Large intestine (tissue), 3 donors: ENCODE data around the gene BICD1. TPM values are rescaled to one million over a fixed set of nuclear protein-coding genes. Genes with fewer than 3 reads are reported as not detected.
A peak's percentile ranks its signal among the peaks of the same experiment; 100 is the strongest.
"Not testable (repeated sequence)": the region's sequence is repeated elsewhere in the genome, so short reads cannot be mapped to it uniquely, and the experiment has no call there.

Experiments
- DNase-seq, 2 donors: peaks; one replicate each; pipeline versions ENCODE4 v3.0.0 to v3.0.0-alpha.2; 2013
- H3K27ac ChIP-seq: one replicate; pipeline ENCODE4 v1.5.1; 2013; ENCODE audit warnings: low read length
- H3K27me3 ChIP-seq: 2 replicates; pipeline ENCODE4 v1.6.1; 2013; ENCODE audit warnings: low read length; ENCODE audit not compliant: control insufficient read depth, insufficient read depth
- H3K36me3 ChIP-seq: 2 replicates; pipeline ENCODE4 v1.6.1; 2013; ENCODE audit warnings: low read length; ENCODE audit not compliant: control insufficient read depth, insufficient read depth
- H3K4me1 ChIP-seq: one replicate; pipeline ENCODE4 v1.6.1; 2013; ENCODE audit warnings: low read length; ENCODE audit not compliant: control insufficient read depth, insufficient read depth
- H3K4me3 ChIP-seq: one replicate; pipeline ENCODE4 v1.5.1; 2013; ENCODE audit warnings: low read length
- H3K9me3 ChIP-seq: one replicate; pipeline ENCODE4 v1.6.1; 2013; ENCODE audit warnings: mild to moderate bottlenecking, low read depth, low read length, moderate library complexity; ENCODE audit not compliant: control insufficient read depth
- WGBS: methylation state at CpG from one replicate; pipeline ENCODE4 v1.1.5; 2013; ENCODE audit warnings: low lambda C conversion rate; ENCODE audit not compliant: insufficient coverage; 5-methylcytosine and 5-hydroxymethylcytosine counted together
- polyA plus RNA-seq: library from polyadenylated mRNA; unstranded; fragments of 120-200 nt; gene quantifications from one replicate; pipeline ENCODE4 v1.2.1, GENCODE V29; 2013

The BICD1 gene
- polyA plus RNA-seq, 1 donor, result 15.4 TPM

- H3K27me3 ChIP-seq, result no peaks in the 10 kb centered on the region
- H3K27ac ChIP-seq, result no peak overlapping the region
- no peaks in the 10 kb centered on the region for H3K9me3 ChIP-seq
- H3K4me1 ChIP-seq, result no peaks in the 10 kb centered on the region
- no peak overlapping the region for H3K4me3 ChIP-seq
- no CpG with 5 or more reads among the region's 1 CpG for WGBS
- H3K36me3 ChIP-seq, result no peaks in the 10 kb centered on the region
- DNase-seq, result peak; percentile 40 to 60
Observed at GRCh38 chr12:32181498-32182175, 75.0 kb downstream of the BICD1 start.

- Histone ChIP-seq H3K27me3 (no peaks in the 10 kb centered on the region), H3K9me3 (no peaks in the 10 kb centered on the region), H3K4me1 (no peaks in the 10 kb centered on the region), H3K36me3 (no peaks in the 10 kb centered on the region), H3K4me3 (no peak overlapping the region), H3K27ac (no peak overlapping the region)
- no CpG with 5 or more reads among the region's 1 CpG for WGBS
- DNase-seq, result no peak
Observed at GRCh38 chr12:32183650-32184049, 77.0 kb downstream of the BICD1 start.

DNA sequence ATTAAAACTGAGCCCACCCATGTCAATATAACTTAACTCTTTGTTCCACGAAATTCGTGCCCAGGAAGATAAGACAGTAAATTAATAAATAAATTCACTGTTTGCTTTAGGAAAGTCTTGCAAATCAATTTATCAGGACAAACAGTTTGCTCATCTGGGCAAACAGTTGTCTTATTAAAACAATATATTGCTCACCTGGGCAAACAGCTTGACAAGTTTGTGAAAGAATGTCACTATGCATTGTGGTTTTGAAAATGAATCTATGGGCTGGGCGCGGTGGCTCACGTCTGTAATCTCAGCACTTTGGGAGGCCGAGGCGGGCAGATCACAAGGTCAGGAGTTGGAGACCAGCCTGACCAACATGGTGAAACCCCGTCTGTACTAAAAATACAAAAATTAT, 80.5 kb downstream of the BICD1 start:
- not testable (repeated sequence) for H3K36me3 ChIP-seq
- WGBS, result no CpG with 5 or more reads among the region's 8 CpGs

GRCh38 chr12:32191445-32191844, 84.8 kb downstream of the BICD1 start:
- Histone ChIP-seq H3K36me3 (no peaks in the 10 kb centered on the region), H3K27ac (no peak overlapping the region), H3K4me1 (no peaks in the 10 kb centered on the region), H3K4me3 (no peak overlapping the region), H3K27me3 (no peaks in the 10 kb centered on the region), H3K9me3 (peaks cover 6% of the 10 kb centered on the region)
- WGBS, result no CpG with 5 or more reads among the region's 3 CpGs
- no peak for DNase-seq

More for the DNA sequence above, 80.5 kb downstream of the BICD1 start:
- not testable (repeated sequence) for H3K27ac ChIP-seq, H3K4me3 ChIP-seq, H3K4me1 ChIP-seq, H3K9me3 ChIP-seq, H3K27me3 ChIP-seq, DNase-seq

DNA sequence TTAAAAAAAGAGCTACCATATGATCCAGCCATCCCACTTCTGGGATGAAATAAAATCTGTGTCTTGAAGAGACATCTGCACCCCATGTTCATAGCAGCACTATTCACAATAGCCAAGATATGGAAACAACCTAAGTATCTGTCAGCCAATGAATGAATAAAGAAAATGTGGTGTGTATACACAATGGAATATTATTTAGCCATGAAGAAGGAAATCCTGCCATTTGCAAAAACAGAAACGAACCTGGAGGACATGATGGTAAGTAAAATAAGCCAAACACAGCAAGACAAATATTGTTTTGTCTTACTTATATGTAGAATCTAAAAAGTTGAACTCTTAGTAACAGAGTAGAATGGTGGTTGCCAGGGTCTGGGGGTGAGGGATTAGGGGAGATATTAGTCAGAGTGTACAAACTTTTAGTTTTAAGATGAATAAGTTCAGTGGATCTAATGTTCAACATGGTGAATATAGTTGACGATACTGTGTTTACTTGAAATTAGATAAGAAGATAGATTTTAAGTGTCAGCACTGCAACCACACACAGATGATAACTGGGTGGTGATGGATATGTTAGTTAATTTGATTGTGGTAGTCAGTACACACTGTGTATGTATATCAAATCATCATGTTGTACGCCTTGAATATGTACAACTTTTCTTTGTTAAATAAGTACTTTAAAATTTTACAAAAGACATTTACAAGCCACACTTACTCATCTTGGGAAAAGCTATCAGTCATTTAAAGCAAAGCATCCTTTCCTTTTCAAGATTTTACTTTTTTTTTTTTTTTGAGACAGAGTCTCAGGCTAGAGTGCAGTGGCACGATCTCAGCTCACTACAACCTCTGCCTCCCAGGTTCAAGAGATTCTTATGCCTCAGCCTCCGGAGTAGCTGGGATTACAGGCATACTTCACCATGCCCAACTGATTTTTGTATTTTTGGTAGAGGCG, 89.9 kb downstream of the BICD1 start:
- Histone ChIP-seq H3K27ac (no peak overlapping the region), H3K36me3 (no peaks in the 10 kb centered on the region), H3K9me3 (peaks cover 6% of the 10 kb centered on the region), H3K27me3 (no peaks in the 10 kb centered on the region), H3K4me3 (no peak overlapping the region), H3K4me1 (no peaks in the 10 kb centered on the region)
- DNase-seq, result no peak
- 100% methylated on average over 1 of the region's 6 CpGs for WGBS

- no peak for DNase-seq
- no CpG with 5 or more reads among the region's 2 CpGs for WGBS
Observed at GRCh38 chr12:32197421-32197820, 90.8 kb downstream of the BICD1 start.

DNA sequence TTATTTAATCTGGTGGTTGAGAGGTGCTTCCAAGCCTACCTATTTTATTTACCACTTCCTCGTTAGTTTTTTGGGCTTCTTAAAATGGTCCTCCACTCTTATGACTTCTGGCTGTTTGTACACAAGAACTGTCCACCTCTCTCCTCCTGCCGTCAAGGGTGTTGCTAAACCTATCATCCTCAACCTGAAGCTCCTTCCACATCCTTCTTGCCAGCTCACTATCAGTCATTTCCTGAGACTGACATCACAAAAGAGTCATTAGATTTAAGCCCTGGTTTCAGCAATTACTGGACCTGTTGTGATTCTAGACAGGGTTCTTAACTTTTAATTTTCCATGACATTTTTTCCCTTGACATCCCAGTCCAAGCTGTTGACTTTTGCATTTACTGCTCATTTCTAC, 91.9 kb downstream of the BICD1 start:
- Histone ChIP-seq H3K27ac (no peak overlapping the region), H3K4me1 (no peaks in the 10 kb centered on the region), H3K9me3 (peaks cover 6% of the 10 kb centered on the region), H3K4me3 (no peak overlapping the region), H3K36me3 (no peaks in the 10 kb centered on the region), H3K27me3 (no peaks in the 10 kb centered on the region)
- no CpG with 5 or more reads among the region's 2 CpGs for WGBS
- DNase-seq, result no peak

More at GRCh38 chr12:32197421-32197820, 90.8 kb downstream of the BICD1 start:
- Histone ChIP-seq H3K9me3 (peaks cover 6% of the 10 kb centered on the region), H3K27ac (no peak overlapping the region), H3K4me3 (no peak overlapping the region), H3K27me3 (no peaks in the 10 kb centered on the region), H3K4me1 (no peaks in the 10 kb centered on the region), H3K36me3 (no peaks in the 10 kb centered on the region)

- no peaks in the 10 kb centered on the region for H3K27me3 ChIP-seq
- H3K36me3 ChIP-seq, result no peaks in the 10 kb centered on the region
- DNase-seq, result no peak
- no peaks in the 10 kb centered on the region for H3K9me3 ChIP-seq
- no peak overlapping the region for H3K4me3 ChIP-seq
- 80% methylated on average over 1 of the region's 2 CpGs for WGBS
- H3K27ac ChIP-seq, result no peak overlapping the region
- no peaks in the 10 kb centered on the region for H3K4me1 ChIP-seq
Observed at GRCh38 chr12:32201096-32201495, 94.4 kb downstream of the BICD1 start.

DNA sequence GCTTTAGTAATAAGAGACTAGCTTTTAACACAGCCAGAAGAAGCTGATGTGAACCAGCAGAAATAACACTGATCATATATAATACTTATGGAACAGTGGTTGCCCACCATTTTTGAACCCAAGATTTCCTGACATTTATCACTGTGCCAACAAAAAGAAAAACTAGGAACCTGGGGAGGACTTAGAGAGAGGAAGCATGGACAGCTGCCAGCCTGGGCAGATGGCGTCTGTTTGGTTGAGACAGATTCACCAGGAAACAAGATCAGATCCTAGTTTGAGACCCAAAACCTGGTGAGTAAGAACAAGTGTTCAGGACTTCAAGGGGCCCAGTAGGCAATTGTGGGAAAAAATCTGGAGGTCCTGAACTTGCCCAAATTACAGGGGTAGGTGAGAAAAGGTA, 95.3 kb downstream of the BICD1 start:
- Histone ChIP-seq H3K4me1 (no peaks in the 10 kb centered on the region), H3K4me3 (no peak overlapping the region), H3K9me3 (no peaks in the 10 kb centered on the region), H3K27ac (no peak overlapping the region), H3K36me3 (no peaks in the 10 kb centered on the region), H3K27me3 (no peaks in the 10 kb centered on the region)
- no CpG with 5 or more reads among the region's 1 CpG for WGBS
- DNase-seq, result no peak

DNA sequence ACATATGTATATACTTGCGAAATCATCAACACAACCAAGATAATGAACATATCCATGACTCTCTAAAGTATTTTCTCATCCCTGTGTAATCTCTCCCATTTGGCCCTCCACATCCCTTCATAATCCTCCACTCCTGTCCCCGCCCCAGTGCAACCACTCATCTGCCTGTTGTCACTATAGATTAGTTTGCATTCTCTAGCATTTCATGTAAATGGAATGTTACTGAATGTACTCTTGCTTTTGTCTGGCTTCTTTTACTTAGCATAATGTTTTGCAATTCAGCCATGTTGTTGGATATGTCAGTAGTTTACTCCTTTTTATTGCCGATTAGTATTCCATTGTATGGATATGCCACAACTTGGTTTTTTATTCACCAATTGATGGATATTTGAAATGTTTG, 99.1 kb downstream of the BICD1 start:
- Histone ChIP-seq H3K9me3 (no peaks in the 10 kb centered on the region), H3K36me3 (no peaks in the 10 kb centered on the region), H3K4me1 (no peaks in the 10 kb centered on the region), H3K27me3 (no peaks in the 10 kb centered on the region), H3K27ac (no peak overlapping the region), H3K4me3 (no peak overlapping the region)
- DNase-seq, result no peak
- WGBS, result no CpG with 5 or more reads among the region's 3 CpGs
